GM12801 (cell line): ENCODE data around the gene ARFGAP1.

Experiments used
- CTCF ChIP-seq: IDR thresholded peaks from one replicate; pipeline ENCODE4 v1.5.1; 2011; ENCODE audit warnings: control low read depth; ENCODE audit not compliant: insufficient read length; ENCODE audit errors: extremely low read depth

ARFGAP1 gene

GRCh38 chr20:63257629-63258028 lies 15.0 kb upstream of the ARFGAP1 start:
- TF ChIP-seq CTCF: no peak

- TF ChIP-seq CTCF: no peak
Observed at GRCh38 chr20:63258781-63259180, 13.8 kb upstream of the ARFGAP1 start.

GRCh38 chr20:63259734-63260460 lies 12.7 kb upstream of the ARFGAP1 start:
- TF ChIP-seq CTCF: no peak

GRCh38 chr20:63260521-63260920 lies 12.1 kb upstream of the ARFGAP1 start:
- TF ChIP-seq CTCF: no peak

GRCh38 chr20:63261060-63261794 lies 11.4 kb upstream of the ARFGAP1 start:
- TF ChIP-seq CTCF: no peak

GRCh38 chr20:63261795-63262528 lies 10.7 kb upstream of the ARFGAP1 start:
- no peak for TF ChIP-seq CTCF

- TF ChIP-seq CTCF: no peak
Observed at GRCh38 chr20:63262836-63263235, 9.8 kb upstream of the ARFGAP1 start.
